Measurements from ENCODE around the gene WDR86.

Gene WDR86

DNA sequence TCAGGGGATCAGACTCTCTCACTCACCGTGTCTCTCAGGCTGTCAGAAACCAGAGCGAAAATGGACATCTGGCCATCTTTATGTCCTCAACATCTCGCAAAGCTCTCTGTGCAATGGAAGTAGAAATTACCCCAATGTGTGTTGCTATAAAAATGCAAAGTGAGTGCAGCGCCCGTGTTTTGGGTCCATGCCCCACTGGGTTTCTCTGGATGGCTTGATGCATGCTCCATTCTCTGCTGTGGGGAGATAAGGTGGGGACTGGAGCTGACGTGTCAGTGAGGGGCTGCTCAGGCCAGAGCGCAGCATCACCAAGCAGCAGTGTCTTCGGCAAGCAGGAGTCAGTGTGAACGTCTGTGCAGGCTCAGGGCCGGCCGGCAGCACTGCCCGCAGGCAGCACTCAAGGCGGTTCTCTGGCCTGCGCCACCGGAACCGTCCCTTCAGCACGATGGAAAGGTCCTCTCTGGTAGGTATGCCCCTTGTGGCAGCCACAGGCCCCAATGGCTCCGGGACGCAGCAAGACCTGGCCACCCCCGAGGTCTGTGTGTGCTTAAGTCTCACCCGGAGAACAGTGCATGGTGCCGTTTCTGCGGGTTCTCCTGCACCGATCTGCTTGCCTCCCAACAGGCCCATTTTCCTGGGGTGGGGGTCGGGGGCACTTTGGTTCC lies 30.2 kb downstream of the WDR86 start:
- DNase-seq (ENCODE audit: low read depth), result no peak

GRCh38 chr7:151379193-151379520 lies 30.7 kb downstream of the WDR86 start:
- DNase-seq (ENCODE audit: low read depth), result no peak

GRCh38 chr7:151378496-151379192 lies 31.2 kb downstream of the WDR86 start:
- DNase-seq (ENCODE audit: low read depth), result no peak

GRCh38 chr7:151378011-151378410 lies 31.8 kb downstream of the WDR86 start:
- no peak for DNase-seq (ENCODE audit: low read depth)

DNA sequence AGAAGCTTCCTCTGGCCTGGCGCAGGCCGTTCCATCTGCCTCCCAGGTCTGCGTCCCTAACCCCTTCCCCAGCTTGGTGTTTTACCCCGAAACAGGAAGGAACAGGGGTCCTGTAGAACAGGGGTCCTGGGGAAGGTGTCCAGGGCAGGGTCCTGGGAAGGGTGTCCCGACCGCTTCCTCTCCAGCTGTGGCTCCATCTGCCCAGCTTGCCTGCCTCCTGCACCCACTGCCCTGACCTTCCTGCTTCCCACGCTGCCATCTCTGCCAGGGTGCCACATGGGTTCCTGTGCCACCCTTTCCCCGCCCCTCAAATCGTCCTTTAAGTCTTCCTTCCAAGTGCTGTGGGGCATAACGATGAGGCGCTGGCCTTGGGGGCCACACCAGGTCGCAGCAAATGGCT lies 32.4 kb downstream of the WDR86 start:
- DNase-seq (ENCODE audit: low read depth), result no peak

- no peak for DNase-seq (ENCODE audit: low read depth)
Measured at GRCh38 chr7:151376218-151376902, 33.5 kb downstream of the WDR86 start.

- no peak for DNase-seq (ENCODE audit: low read depth)
Measured at GRCh38 chr7:151375530-151376217, 34.2 kb downstream of the WDR86 start.

- no peak for DNase-seq (ENCODE audit: low read depth)
Measured at GRCh38 chr7:151374726-151375125, 35.1 kb downstream of the WDR86 start.

DNA sequence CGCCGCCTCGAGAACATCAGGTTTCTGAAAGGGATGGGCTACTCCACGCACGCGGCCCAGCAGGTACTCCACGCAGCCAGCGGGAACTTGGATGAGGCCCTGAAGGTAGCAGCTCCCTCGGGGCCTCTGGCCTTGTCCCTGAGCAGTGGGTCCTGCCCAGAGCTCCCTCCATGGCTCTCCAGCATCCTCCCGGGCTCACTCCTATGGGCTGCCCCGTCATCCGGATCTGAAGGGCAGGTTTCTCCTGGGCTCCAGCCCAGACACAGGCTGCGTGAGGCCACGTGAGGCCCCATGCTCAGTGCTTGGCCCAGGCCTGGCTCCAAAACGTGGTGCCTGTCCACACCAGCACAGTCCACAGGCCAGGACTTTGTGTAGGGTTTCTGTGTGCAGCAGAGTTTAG lies 35.7 kb downstream of the WDR86 start:
- no peak for DNase-seq (ENCODE audit: low read depth)

DNA sequence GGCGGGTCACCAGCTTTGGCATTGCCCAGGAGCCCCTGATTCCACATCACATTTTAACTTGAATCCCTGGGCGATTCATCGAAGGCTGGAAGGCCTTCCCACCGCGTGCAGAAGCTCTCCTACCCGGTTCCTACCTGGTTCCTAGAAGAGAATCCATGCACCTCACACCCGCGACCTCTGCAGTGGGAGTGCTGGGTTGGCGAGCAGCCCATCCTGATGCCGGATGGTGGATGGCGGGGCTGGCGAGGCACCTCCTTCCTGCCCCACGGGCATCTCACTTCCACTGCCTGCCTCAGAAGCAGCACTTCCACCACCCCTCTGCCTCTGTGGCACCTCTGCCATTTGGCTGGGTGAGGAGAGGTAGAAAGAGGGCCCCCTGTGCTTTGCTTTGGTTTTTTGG lies 36.2 kb downstream of the WDR86 start:
- DNase-seq (ENCODE audit: low read depth), result no peak

- DNase-seq (ENCODE audit: low read depth), result no peak
Measured at GRCh38 chr7:151372612-151373265, 37.1 kb downstream of the WDR86 start.

DNA sequence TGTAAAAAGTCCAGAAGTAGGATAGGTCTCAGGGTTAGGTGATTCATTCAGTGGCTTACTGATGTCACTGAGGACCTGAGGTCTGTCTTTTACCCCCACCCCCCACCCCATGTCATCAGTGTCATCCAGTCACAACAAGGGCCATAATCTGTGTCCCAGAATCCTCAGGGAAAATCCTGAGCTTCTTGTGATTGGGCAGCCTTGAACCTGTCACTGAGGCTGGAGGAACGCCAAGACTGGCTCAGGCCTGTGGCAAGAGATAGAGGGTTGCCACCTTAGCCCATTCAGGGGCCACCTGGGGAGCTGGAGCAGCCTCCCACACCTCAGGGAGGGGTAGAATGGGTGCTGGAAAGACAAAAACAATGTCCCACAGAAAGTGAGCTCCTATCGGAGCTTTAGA lies 38.6 kb downstream of the WDR86 start:
- DNase-seq (ENCODE audit: low read depth), result no peak

DNA sequence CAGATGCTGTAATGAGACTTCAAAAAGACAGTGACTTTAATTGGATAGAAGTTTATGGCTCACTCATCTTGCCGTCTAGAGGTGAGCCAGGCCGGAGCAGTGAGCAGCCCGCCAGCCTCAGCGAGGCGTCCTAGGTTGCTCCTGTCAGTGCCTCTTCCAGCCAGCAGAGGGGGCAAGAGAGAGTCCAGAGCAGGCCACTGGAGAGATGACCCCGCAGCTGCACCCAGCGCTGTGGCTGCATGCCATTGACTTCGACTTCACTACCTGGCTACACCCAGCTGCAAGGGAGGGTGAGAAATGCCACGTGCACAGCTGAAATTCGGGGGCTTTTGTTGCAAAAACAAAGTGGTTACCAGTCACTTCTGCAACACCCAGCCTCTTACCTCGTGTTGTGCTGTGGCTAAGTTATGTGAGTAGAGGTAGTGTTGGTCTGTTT lies 41.7 kb downstream of the WDR86 start:
- peak; percentile 71 for DNase-seq (ENCODE audit: low read depth)

DNA sequence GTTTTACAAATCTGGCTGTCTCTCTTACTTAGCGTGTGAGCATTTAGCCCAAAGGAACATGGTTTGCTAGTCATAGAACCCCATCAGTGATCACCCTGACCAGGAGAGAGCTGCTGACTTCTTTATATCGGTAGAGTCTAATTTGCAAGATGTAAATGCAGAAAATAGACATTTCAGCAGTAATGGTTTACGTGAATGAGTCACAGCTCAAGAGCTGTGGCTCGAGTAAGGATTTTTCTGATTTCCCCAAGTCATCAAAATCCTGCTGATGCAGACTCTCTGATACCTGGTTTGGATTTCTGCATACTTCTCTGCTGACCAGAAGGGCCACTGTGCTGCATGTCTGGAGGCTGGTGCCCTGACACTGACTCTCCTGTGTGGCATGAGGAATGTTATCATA lies 42.6 kb downstream of the WDR86 start:
- no peak for DNase-seq (ENCODE audit: low read depth)

DNA sequence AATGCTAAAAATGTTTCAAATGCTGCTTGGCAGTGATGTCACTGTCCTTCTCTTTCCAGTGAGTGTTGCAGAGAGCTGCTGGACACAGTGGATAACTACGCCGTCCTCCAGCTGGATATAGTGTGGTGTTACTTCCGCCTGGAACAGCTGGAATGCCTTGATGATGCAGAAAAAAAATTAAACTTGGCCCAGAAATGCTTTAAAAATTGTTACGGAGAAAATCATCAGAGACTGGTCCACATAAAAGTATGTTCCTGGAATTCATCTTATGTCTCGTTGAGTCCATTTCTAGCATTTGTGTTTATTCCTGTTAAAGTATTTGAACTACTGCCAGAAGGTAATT lies 43.0 kb downstream of the WDR86 start:
- DNase-seq (ENCODE audit: low read depth), result no peak

- no peak for DNase-seq (ENCODE audit: low read depth)
Measured at GRCh38 chr7:151366166-151366879, 43.5 kb downstream of the WDR86 start.

- DNase-seq (ENCODE audit: low read depth), result no peak
Measured at GRCh38 chr7:151363182-151363581, 46.7 kb downstream of the WDR86 start.

DNA sequence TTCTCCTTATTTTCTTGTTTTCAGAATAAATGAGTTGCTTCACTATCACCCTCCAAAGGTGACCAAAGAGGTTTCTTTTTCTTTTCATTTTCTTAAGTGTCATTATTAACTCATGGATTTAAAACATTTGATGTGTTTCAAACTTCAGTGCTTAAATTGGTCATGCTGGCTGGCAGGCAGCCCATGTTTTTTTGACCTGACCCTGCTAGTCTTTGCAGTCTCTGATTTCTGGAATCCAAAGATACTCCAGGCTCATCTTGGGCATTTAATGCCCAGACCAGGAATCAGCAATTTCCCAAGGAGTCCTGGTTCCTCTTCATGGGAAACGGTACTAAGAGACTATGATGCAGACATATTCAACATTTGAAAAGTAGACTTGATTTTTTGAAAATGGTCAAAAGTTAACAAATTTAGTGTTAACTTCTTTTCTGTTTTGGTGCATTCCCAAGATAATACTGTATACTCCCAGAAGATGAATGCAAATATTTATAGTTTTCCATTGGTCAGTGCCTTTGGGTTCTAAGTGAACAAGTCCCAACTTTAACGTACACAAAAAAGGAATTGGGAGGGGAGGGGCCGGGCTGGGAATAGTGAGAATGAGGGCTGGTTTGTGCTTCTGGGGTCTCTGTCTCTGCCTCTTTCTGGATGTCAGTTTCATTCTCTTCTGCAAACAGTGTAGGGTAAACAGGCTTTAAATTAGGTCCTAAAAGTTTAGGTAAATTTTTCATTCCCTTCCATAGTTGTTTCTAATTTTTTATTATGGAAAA lies 48.5 kb downstream of the WDR86 start:
- no peak for DNase-seq (ENCODE audit: low read depth)

DNA sequence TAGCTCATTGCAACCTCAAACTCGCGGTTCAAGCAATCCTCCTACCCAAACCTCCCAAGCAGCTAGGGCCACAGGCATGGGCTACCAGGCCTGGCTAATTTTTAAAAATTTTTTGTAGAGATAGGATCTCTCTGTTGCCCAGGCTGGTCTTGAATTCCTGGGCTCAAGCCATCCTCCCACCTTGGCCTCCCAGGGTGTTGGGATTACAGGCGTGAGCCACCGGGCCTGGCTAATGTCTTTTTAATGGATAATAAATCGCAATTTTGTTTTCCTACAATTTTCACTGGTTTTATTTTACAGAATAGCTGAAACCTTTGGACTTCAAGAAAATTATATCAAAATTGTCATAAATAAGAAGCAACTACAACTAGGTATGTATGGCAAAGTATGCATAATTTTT lies 57.3 kb downstream of the WDR86 start:
- DNase-seq (ENCODE audit: low read depth), result no peak

DNA sequence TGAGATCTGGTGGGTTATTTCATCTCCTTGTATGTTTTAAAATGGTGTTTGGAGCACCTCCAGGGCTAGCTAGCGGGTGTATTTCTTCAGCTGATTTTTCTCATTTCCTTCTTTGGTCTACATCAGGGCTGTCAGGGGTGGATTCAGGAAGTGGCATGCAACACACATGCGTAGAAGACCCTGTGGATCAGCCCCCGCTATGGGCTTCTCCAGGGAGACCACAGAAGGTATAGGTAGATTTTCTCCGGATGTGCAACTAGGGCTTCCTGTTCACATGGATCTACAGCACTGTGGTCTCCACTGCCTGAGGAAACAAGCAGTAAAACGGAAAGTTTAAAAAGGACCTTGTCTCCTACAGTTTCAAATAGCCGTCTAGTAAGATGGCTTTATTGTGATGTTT lies 57.9 kb downstream of the WDR86 start:
- peak; percentile 46 for DNase-seq (ENCODE audit: low read depth)

GRCh38 chr7:151351027-151351426 lies 58.8 kb downstream of the WDR86 start:
- DNase-seq (ENCODE audit: low read depth), result no peak

Measured in activated T-cell treated with anti-CD3 and anti-CD28 coated beads for 24 hours (primary cell).